Measurements from ENCODE around the gene IGFL2. TPM values are rescaled to one million over a fixed set of nuclear protein-coding genes. Genes with fewer than 3 reads are reported as not detected.

Gene IGFL2
- total and polyA plus RNA-seq, 2 experiments from 2014 or later, result 0.56 TPM; not detected in 1

DNA sequence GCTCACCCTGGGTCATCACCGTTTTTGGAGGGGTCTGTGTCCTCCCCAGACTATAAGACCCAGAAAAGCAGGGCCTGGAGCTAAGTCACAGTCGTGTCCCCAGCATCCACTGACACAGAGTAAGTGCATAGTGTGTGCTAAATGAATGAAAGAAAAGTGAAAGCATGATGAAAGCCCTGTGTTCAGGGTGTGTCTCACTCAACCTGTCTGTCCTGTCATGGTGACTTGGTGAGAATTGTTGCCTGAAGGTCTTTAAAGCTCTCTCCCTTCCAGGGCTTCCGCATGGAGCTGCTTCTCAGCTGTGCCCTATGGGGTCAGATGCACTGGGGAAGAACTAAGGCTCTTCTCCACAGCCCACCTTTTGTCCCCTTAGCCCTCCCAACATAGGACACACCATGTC, 61.0 kb downstream of the IGFL2 start:
- H3K9me3 ChIP-seq (ENCODE audit: low read depth), result no peaks in the 10 kb centered on the region
- H3K27ac ChIP-seq, result no peak overlapping the region
- TF ChIP-seq, protein P1, sequence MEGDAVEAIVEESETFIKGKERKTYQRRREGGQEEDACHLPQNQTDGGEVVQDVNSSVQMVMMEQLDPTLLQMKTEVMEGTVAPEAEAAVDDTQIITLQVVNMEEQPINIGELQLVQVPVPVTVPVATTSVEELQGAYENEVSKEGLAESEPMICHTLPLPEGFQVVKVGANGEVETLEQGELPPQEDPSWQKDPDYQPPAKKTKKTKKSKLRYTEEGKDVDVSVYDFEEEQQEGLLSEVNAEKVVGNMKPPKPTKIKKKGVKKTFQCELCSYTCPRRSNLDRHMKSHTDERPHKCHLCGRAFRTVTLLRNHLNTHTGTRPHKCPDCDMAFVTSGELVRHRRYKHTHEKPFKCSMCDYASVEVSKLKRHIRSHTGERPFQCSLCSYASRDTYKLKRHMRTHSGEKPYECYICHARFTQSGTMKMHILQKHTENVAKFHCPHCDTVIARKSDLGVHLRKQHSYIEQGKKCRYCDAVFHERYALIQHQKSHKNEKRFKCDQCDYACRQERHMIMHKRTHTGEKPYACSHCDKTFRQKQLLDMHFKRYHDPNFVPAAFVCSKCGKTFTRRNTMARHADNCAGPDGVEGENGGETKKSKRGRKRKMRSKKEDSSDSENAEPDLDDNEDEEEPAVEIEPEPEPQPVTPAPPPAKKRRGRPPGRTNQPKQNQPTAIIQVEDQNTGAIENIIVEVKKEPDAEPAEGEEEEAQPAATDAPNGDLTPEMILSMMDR (IDR thresholded peaks at IDR 0.05; ENCODE audit: low read depth, low read length), result no peak
- H3K4me1 ChIP-seq (ENCODE audit: low read depth), result peaks cover 14% of the 10 kb centered on the region
- DNase-seq (ENCODE audit: low read depth in 1 of 2, low spot score in 1 of 2), result no peak
- H3K4me3 ChIP-seq, result no peak overlapping the region
- H3K27me3 ChIP-seq, result no peaks in the 10 kb centered on the region
- no peaks in the 10 kb centered on the region for H3K36me3 ChIP-seq

DNA sequence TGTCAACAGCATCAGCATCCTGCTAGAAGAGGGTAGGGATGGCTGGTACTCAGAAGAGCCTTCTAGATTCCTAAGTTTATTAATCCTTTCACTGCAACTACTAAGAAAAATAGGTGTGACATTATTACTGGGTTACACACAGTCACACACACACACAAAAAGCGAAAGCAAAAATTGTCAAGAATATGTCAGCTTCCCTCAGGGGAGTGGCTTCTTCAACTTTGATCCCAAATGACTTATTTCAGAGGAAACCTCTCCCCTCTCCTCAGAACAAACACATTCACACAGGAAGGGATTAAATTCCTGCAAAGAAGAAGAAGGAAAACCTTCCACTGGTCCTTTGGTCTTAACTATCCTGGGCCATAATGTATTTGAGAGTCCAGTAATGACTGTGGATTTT, 61.4 kb downstream of the IGFL2 start:
- Histone ChIP-seq H3K4me1 (ENCODE audit: low read depth) (peaks cover 14% of the 10 kb centered on the region), H3K4me3 (no peak overlapping the region), H3K27me3 (no peaks in the 10 kb centered on the region), H3K9me3 (ENCODE audit: low read depth) (no peaks in the 10 kb centered on the region), H3K27ac (no peak overlapping the region), H3K36me3 (no peaks in the 10 kb centered on the region)
- no peak for DNase-seq (ENCODE audit: low read depth in 1 of 2, low spot score in 1 of 2)
- TF ChIP-seq, protein P1 (IDR thresholded peaks at IDR 0.05; ENCODE audit: low read depth, low read length), result no peak

DNA sequence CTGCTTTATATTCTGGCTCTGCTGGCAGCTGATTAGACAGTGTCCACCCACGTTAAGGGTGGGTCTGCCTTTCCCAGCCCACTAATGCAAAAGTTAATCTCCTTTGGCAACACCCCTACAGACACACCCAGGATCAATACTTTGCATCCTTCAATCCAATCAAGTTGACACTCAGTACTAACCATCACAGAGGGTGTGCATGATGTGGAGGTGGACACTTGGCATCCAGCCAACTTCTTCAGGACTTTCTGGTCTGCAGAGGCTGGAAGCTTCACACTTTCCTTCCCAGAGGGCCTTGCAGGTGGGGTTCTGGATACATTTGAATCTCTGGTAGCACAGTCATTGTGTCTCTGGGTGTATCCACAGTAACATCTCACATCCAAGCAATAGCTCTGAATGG, 62.6 kb downstream of the IGFL2 start:
- TF ChIP-seq, protein P1 (IDR thresholded peaks at IDR 0.05; ENCODE audit: low read depth, low read length), result no peak
- Histone ChIP-seq H3K4me1 (ENCODE audit: low read depth) (peaks cover 14% of the 10 kb centered on the region), H3K27me3 (no peaks in the 10 kb centered on the region), H3K27ac (peak overlapping the region; percentile 62), H3K4me3 (no peak overlapping the region), H3K9me3 (ENCODE audit: low read depth) (no peaks in the 10 kb centered on the region), H3K36me3 (no peaks in the 10 kb centered on the region)
- no peak for DNase-seq (ENCODE audit: low read depth in 1 of 2, low spot score in 1 of 2)

Other genes starting within 250 kb of the IGFL2 start
- gene MYPOP, start 245.6 kb upstream of the IGFL2 start, total RNA-seq, result 6.8 and 7.3 TPM in 2 replicates
- gene MYPOP, start 245.6 kb upstream of the IGFL2 start, polyA plus RNA-seq, result 2.0 and 2.3 TPM in 2 replicates
- gene NANOS2, start 233.5 kb upstream of the IGFL2 start, total RNA-seq, result not detected in 2 replicates
- gene NANOS2, start 233.5 kb upstream of the IGFL2 start, polyA plus RNA-seq, result not detected in 2 replicates
- gene NOVA2, start 174.4 kb upstream of the IGFL2 start, total RNA-seq, result 0.35 and 0.71 TPM in 2 replicates
- 0.17 and 0.42 TPM in 2 replicates for gene NOVA2, start 174.4 kb upstream of the IGFL2 start, polyA plus RNA-seq
- 4.9 and 8.8 TPM in 2 replicates for gene CCDC61, start 152.8 kb upstream of the IGFL2 start, total RNA-seq
- 5.2 and 5.8 TPM in 2 replicates for gene CCDC61, start 152.8 kb upstream of the IGFL2 start, polyA plus RNA-seq
- gene PGLYRP1, start 125.2 kb upstream of the IGFL2 start, total RNA-seq, result not detected in 2 replicates
- gene PGLYRP1, start 125.2 kb upstream of the IGFL2 start, polyA plus RNA-seq, result 0.20 TPM in 1 of 2 replicates, not detected in the other
- 0.21 and 0.25 TPM in 2 replicates for gene IGFL4, start 107.2 kb upstream of the IGFL2 start, total RNA-seq
- 0.26 and 0.67 TPM in 2 replicates for gene IGFL4, start 107.2 kb upstream of the IGFL2 start, polyA plus RNA-seq
- gene IGFL3, start 23.6 kb upstream of the IGFL2 start, total RNA-seq, result not detected in 2 replicates
- gene IGFL3, start 23.6 kb upstream of the IGFL2 start, polyA plus RNA-seq, result 0.37 TPM in 1 of 2 replicates, not detected in the other
- not detected in 2 replicates for gene IGFL1, start 81.5 kb downstream of the IGFL2 start, total RNA-seq
- not detected in 2 replicates for gene IGFL1, start 81.5 kb downstream of the IGFL2 start, polyA plus RNA-seq
- gene HIF3A, start 148.8 kb downstream of the IGFL2 start, total RNA-seq, result 115 and 163 TPM in 2 replicates
- 122 and 170 TPM in 2 replicates for gene HIF3A, start 148.8 kb downstream of the IGFL2 start, polyA plus RNA-seq
- 109 and 130 TPM in 2 replicates for gene PPP5C, start 198.8 kb downstream of the IGFL2 start, total RNA-seq
- 120 and 123 TPM in 2 replicates for gene PPP5C, start 198.8 kb downstream of the IGFL2 start, polyA plus RNA-seq

Data from cardiac muscle cell (in vitro differentiated cells and primary cell).